GM12801 (cell line): ENCODE measurements around the gene GNA12.

Source experiments
- CTCF ChIP-seq: IDR thresholded peaks from one replicate; pipeline ENCODE4 v1.5.1; 2011; ENCODE audit warnings: control low read depth; ENCODE audit not compliant: insufficient read length; ENCODE audit errors: extremely low read depth

The GNA12 gene

GRCh38 chr7:2738766-2739549 is 105.2 kb downstream of the GNA12 start:
- no peak for TF ChIP-seq CTCF

- TF ChIP-seq CTCF: no peak
Measured at GRCh38 chr7:2737771-2738540, 106.2 kb downstream of the GNA12 start.

GRCh38 chr7:2736411-2736914 is 107.6 kb downstream of the GNA12 start:
- TF ChIP-seq CTCF: no peak

GRCh38 chr7:2735744-2736143 is 108.4 kb downstream of the GNA12 start:
- no peak for TF ChIP-seq CTCF

- TF ChIP-seq CTCF: no peak
Measured at GRCh38 chr7:2734751-2735571, 109.1 kb downstream of the GNA12 start.

- TF ChIP-seq CTCF: no peak
Measured at GRCh38 chr7:2734084-2734686, 109.9 kb downstream of the GNA12 start.
